Dedifferentiated amniotic fluid mesenchymal stem cell (primary cell): ENCODE results near the gene HENMT1.
"Not testable (repeated sequence)": the region's sequence is repeated elsewhere in the genome, so short reads cannot be mapped to it uniquely, and the experiment has no call there.

Experiments used
- DNase-seq: peaks from one replicate; pipeline ENCODE4 v3.0.0-alpha.2; 2016; ENCODE audit errors: extremely low spot score

HENMT1 gene

GRCh38 chr1:108661030-108661609 is at the start of gene HENMT1:
HENMT1 (minus strand) TSS chr1:108661093; CDS start chr1:108659884, 1,209 bp downstream.
- no peak for DNase-seq

GRCh38 chr1:108708691-108709660 is 48.1 kb upstream of the HENMT1 start:
- no peak for DNase-seq

- no peak for DNase-seq
These were observed 45.8 kb upstream of the HENMT1 start for GRCh38 chr1:108706643-108707042.

GRCh38 chr1:108704496-108704895 is 43.6 kb upstream of the HENMT1 start:
- peak; percentile 80 for DNase-seq

- DNase-seq = no peak
These were observed 43.0 kb upstream of the HENMT1 start for GRCh38 chr1:108703939-108704338.

- DNase-seq = not testable (repeated sequence)
These were observed 41.2 kb upstream of the HENMT1 start for GRCh38 chr1:108702109-108702508.

GRCh38 chr1:108701176-108701849 is 40.4 kb upstream of the HENMT1 start:
- DNase-seq = no peak

- DNase-seq = no peak
These were observed 38.8 kb upstream of the HENMT1 start for GRCh38 chr1:108699375-108700332.

- no peak for DNase-seq
These were observed 34.6 kb upstream of the HENMT1 start for GRCh38 chr1:108695535-108695934.

- DNase-seq = no peak
These were observed 32.1 kb upstream of the HENMT1 start for GRCh38 chr1:108692724-108693655.

- DNase-seq = peak; percentile 91
These were observed 31.2 kb upstream of the HENMT1 start, which contains the start of gene PRPF38B for GRCh38 chr1:108691942-108692723. PRPF38B (plus strand) TSS chr1:108692310; CDS start chr1:108692592, 282 bp downstream.

- no peak for DNase-seq
These were observed 30.4 kb upstream of the HENMT1 start for GRCh38 chr1:108691128-108691941.

- peak; percentile 42 for DNase-seq
These were observed 25.9 kb upstream of the HENMT1 start for GRCh38 chr1:108686614-108687313.

- no peak for DNase-seq
These were observed 24.6 kb upstream of the HENMT1 start for GRCh38 chr1:108685529-108685928.

- not testable (repeated sequence) for DNase-seq
These were observed 20.8 kb upstream of the HENMT1 start for GRCh38 chr1:108681701-108682100.

- DNase-seq = no peak
These were observed 18.8 kb upstream of the HENMT1 start for GRCh38 chr1:108679586-108680213.

GRCh38 chr1:108678706-108679105 is 17.8 kb upstream of the HENMT1 start:
- DNase-seq = no peak
